Mucosa of descending colon (tissue), 3 donors: ENCODE data around the gene TRIO. TPM values are rescaled to one million over a fixed set of nuclear protein-coding genes. Genes with fewer than 3 reads are reported as not detected.

Experiments used
- ATAC-seq: fragments of 200-7000 bp; cut with Tn5 transposase; one replicate; pipeline ENCODE4 v1.9.1; 2020; ENCODE audit warnings: mild to moderate bottlenecking, moderate library complexity
- DNase-seq, 3 donors: peaks; one replicate each; pipeline ENCODE4 v3.0.0-alpha.2; 2020
- H3K36me3 ChIP-seq: fragments of 200-600 bp; one replicate; pipeline ENCODE4 v1.8.0; 2021; ENCODE audit warnings: low read depth, mild to moderate bottlenecking
- H3K4me1 ChIP-seq: fragments of 200-600 bp; one replicate; pipeline ENCODE4 v1.8.0; 2021; ENCODE audit warnings: low read depth, mild to moderate bottlenecking
- H3K4me3 ChIP-seq: fragments of 200-600 bp; one replicate; pipeline ENCODE4 v1.8.0; 2021; ENCODE audit warnings: mild to moderate bottlenecking
- H3K9me3 ChIP-seq: fragments of 200-600 bp; one replicate; pipeline ENCODE4 v1.8.0; 2021; ENCODE audit warnings: mild to moderate bottlenecking
- CTCF ChIP-seq: fragments of 200-600 bp; IDR thresholded peaks from one replicate; pipeline ENCODE4 v1.8.0; 2022; ENCODE audit warnings: antibody characterized with exemption, mild to moderate bottlenecking
- intact Hi-C, 2 donors: fragments of 100-400 bp; cut with DNase I in 1 of 2; cut with micrococcal nuclease in 1 of 2; formaldehyde crosslinking; loops; one replicate each; pipeline versions ENCODE4 v1.11.0 to v1.11.1; 2022; cut with DNase I, micrococcal nuclease
- total RNA-seq, 3 donors: library from RNA; stranded (reverse); fragmentation: NEBNext Ultra II Directional in 2 of 3; extraction: Animal tissue kit (Norgen Biotek cat#: 25700) in 2 of 3; gene quantifications; one replicate each; pipeline versions ENCODE4 v1.2.1 to v1.2.4, GENCODE V29; 2021 to 2023
- donor health status: DM: no; HTN: no; CAD: no; lungs with moderate emphysema.
- donor health status: DM: no; HTN: no; CAD: no.
- donor health status: DM: no; HTN: yes; CAD: no.

The TRIO gene
- total RNA-seq, 3 donors from 2014 or later: 164 to 231 (median 168) TPM

GRCh38 chr5:14241141-14241540, 98.0 kb downstream of the TRIO start:
- TF ChIP-seq CTCF: no peak
- no peak for ATAC-seq
- intact Hi-C loops: no loop called here
- Histone ChIP-seq H3K9me3 (no peaks in the 10 kb centered on the region), H3K4me1 (no peaks in the 10 kb centered on the region), H3K4me3 (no peak overlapping the region), H3K36me3 (no peaks in the 10 kb centered on the region)
- DNase-seq: no peak

- no peak for DNase-seq
- ATAC-seq: no peak
- H3K4me1 ChIP-seq: no peaks in the 10 kb centered on the region
- TF ChIP-seq CTCF: no peak
- no peak overlapping the region for H3K4me3 ChIP-seq
- no peaks in the 10 kb centered on the region for H3K9me3 ChIP-seq
- intact Hi-C loops: no loop called here
- no peaks in the 10 kb centered on the region for H3K36me3 ChIP-seq
Observed at GRCh38 chr5:14242447-14242846, 99.3 kb downstream of the TRIO start.

- DNase-seq: no peak
- peak; percentile 32 for ATAC-seq
- no peaks in the 10 kb centered on the region for H3K4me1 ChIP-seq
- intact Hi-C loops: no loop called here
- no peaks in the 10 kb centered on the region for H3K9me3 ChIP-seq
- no peaks in the 10 kb centered on the region for H3K36me3 ChIP-seq
- no peak overlapping the region for H3K4me3 ChIP-seq
- TF ChIP-seq CTCF: no peak
Observed at GRCh38 chr5:14242871-14243383, 99.8 kb downstream of the TRIO start.

GRCh38 chr5:14243766-14244165, 100.6 kb downstream of the TRIO start:
- Histone ChIP-seq H3K4me3 (no peak overlapping the region), H3K9me3 (no peaks in the 10 kb centered on the region), H3K36me3 (no peaks in the 10 kb centered on the region), H3K4me1 (no peaks in the 10 kb centered on the region)
- ATAC-seq (no peak), DNase-seq (no peak)
- no peak for TF ChIP-seq CTCF
- intact Hi-C loops: no loop called here

- no peak for DNase-seq
- no peak for TF ChIP-seq CTCF
- H3K4me1 ChIP-seq: peaks cover 3% of the 10 kb centered on the region
- H3K36me3 ChIP-seq: no peaks in the 10 kb centered on the region
- H3K9me3 ChIP-seq: no peaks in the 10 kb centered on the region
- intact Hi-C loops: no loop called here
- no peak overlapping the region for H3K4me3 ChIP-seq
- no peak for ATAC-seq
Observed at GRCh38 chr5:14244721-14245120, 101.6 kb downstream of the TRIO start.
